Measurements from ENCODE around the gene IFT122.
"Not testable (repeated sequence)": the region's sequence is repeated elsewhere in the genome, so short reads cannot be mapped to it uniquely, and the experiment has no call there.

IFT122 gene

DNA sequence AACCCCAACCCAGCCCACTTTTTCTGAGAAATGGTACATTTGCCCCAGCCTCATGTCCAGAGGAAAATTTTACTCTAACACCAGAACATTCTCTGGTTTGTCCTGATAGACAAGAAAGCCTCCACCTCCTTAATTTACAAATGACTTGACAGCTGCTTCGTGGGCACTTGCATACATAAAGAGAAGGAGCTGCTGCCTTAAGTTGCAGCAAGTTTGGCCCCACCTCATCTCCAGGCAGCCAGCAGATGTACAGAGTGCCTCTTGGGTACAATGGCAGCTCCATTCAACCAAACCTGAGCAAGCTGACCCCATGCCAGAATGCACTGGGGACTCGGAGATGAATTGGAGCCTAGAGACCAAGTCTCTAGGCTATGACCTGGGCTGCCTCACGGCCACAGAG lies 96.8 kb downstream of the IFT122 start:
- no peak for DNase-seq (ENCODE audit: low spot score)

DNA sequence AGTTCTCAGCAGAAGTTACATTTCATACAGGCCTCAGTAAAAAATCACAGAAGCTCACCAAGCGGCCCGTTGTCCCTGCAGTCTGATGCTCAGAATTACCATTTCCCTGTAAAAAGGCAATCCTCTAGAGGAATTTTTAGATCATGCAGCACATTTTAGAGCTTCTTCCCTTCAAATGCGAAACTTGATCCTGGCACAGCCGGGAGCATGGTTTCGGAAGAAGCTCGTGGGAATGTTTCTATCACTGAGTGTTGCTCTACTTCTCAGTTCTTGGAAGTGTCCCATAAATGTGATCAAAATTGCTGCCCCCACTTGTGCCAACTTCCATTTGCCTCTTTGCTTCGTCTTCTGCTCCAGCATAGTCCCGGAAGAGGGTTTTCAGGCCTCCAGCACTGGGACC lies 99.2 kb downstream of the IFT122 start:
- no peak for DNase-seq (ENCODE audit: low spot score)

GRCh38 chr3:129540776-129541516 lies 100.9 kb downstream of the IFT122 start:
- DNase-seq (ENCODE audit: low spot score), result no peak

- no peak for DNase-seq (ENCODE audit: low spot score)
These were observed 102.7 kb downstream of the IFT122 start for GRCh38 chr3:129542747-129543146.

DNA sequence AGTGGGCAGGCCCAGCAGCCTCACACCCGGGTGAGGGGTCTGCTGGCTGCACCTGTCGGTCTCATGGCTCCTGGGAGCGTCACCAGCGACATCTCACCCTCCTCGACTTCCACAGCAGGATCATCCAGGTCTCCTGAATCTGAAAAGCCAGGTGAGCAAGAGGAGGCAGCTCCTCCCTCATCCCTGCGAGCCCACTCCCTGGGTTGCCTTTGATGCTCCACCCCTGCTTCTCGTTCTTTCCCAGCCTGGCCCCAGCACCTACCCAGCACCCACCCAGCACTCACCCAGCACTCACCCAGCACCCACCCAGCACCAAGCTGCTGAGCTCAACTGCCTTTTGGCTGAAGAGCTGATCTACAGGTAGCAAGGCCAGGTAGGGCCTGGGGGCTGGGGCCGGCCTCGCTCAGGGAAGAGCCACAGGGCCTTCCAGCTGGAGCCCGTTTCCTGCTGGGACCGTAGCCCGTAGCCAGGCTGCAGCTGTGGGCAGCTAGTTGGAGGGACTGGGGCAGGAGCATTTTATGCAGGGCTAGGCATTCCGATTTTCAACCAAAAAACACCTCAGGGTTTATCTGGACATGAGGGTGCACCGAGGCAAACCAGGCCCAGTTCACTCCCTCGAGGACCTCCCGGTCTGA lies 103.2 kb downstream of the IFT122 start, which contains the start of gene H1-8:
Gene H1-8, plus strand, starts transcription at position 20 of the 635 bp plus-strand sequence. Its CDS starts 44 bp downstream, at position 64.
- no peak for DNase-seq (ENCODE audit: low spot score)

DNA sequence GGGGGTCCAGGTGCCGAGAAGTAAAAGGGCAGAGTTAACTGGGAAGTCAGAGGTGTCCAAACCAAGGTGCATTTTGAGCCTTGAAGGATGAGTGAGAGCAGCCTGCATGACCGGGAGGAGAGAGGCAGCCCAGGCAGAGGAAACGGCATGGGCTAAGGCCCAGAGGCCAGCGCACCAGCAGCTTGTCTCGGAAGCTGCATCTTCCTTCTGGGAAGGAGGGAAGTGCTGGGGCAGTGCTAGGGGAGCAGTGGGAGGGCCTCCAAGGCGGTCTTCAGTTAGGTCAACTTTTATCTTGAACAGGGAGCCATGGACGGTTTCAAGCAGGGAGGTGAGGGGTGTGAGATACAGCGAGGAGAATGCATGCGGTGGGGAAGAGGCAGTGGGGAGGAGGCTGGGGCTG lies 104.0 kb downstream of the IFT122 start:
- no peak for DNase-seq (ENCODE audit: low spot score)

DNA sequence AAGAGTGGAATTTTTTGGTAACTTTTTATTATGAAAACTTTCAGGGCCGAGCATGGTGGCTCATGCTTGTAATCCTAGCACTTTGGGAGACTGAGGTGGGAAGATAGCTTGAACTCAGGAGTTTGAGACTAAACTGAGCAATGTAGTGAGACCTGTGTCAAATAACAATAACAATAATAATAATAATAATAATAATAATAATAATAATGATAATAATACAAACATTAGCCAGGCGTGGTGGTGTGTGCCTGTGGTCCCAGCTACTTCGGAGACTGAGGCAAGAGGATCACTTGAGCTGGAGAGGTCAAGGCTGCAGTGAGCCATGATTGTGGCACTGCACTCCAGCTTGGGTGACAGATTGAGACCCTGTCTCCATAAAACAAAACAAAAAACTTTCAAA lies 105.9 kb downstream of the IFT122 start:
- DNase-seq (ENCODE audit: low spot score), result not testable (repeated sequence)

- DNase-seq (ENCODE audit: low spot score), result no peak
These were observed 107.2 kb downstream of the IFT122 start for GRCh38 chr3:129547241-129547640.

DNA sequence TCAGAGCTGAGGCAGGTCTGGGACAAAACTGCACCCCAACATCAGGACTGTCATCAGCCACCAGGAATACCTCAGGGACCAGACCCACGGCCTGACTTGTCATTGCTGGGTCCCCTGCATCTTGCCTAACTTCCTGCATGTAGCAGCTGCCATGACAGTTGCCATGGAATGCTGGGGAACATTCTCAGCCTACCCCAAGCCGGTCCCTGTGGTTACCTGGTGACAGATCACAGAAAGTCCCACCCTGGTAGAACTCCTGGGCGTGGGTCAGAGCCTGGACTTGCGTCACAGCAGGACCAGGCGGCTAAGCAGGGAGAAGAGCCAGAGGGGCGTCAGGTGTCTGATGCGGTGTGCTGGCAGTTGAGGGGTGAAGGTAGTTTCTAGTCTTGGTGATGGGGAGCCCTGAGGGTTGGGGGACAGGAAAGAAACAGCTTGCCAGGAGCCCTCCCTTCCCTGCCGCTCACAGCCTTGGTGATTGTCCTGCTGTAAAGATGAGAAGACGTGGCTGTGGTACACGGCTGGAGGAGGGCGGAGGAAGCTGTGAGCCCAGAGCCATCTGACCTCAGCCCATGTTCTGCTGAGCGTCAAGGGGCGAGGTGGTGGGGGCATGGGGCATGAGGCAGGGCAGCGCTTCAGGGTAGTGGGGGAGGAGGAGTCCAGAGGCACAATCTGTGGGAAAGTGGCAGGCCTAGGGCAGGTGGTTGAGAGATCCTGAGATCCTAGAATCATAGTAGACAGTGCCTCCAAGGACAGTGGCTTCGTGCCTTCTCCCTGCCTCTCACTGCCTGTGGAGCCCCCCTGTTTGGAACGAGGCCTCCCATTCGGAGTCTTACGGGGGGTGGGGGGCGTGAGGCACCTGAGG lies 108.3 kb downstream of the IFT122 start:
- no peak for DNase-seq (ENCODE audit: low spot score)

DNA sequence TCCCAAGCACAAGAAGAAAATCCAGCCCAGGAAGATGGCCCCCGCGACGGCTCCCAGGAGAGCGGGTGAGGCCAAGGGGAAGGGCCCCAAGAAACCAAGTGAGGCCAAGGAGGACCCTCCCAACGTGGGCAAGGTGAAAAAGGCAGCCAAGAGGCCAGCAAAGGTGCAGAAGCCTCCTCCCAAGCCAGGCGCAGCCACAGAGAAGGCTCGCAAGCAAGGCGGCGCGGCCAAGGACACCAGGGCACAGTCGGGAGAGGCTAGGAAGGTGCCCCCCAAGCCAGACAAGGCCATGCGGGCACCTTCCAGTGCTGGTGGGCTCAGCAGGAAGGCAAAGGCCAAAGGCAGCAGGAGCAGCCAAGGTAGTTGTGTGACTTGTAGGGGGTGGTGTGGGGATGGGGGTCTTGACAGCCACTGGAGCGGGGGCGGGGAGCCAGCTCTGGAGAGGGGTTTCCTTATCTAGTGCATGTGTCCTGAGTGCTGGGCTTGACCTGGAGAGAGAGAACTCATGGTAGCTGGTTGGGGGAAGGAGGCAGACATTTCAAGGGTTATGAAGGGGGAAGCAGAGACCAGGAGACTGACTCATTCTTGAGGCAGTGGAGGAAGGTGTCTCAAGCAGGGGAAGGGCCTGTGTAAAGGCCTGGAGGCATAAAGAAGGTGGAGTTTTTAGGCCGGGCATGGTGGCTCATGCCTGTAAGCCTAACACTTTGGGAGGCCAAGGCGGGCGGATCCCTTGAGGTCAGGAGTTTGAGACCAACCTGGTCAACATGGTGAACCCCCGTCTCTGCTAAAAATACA lies 109.2 kb downstream of the IFT122 start:
- peak; percentile 75 for DNase-seq (ENCODE audit: low spot score)

DNA sequence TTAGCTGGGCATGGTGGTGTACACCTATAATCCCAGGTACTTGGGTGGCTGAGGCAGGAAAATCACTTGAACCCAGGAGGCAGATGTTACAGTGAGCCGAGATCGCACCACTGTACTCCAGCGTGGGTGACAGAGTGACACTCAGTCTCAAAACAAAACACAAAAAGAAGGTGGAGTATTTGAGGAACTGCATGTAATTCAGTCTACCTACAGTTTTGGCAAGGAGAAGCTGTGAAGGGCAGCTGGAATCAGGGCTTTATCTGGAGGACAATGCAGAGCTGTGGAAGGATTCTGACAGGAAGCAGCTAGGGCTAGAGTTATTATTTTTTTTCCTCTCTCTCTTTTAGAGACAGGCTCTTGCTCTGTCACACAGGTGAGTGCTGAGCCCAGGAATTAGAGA lies 109.8 kb downstream of the IFT122 start:
- no peak for DNase-seq (ENCODE audit: low spot score)

GRCh38 chr3:129552287-129553050 lies 112.4 kb downstream of the IFT122 start:
- DNase-seq (ENCODE audit: low spot score), result no peak

DNA sequence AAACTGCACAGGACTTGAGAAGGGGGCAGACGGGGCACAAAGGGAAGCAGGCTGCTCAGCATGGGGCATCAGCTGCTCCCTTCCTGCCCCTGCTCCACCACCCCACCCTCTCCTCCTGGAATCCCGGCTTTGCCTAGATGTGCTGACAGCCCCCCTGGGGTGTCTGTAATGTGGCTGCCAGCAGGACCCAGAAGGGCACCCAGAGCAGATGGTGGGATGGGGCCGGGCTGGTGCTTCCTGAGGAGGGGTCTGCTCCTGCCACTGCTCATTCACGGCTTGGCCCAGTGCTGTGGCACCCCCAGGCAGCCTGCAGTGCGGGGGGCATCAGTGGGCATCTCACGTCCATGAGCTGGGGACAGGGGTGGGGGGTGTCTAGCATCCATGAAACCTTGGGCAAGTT lies 113.1 kb downstream of the IFT122 start:
- DNase-seq (ENCODE audit: low spot score), result no peak

- DNase-seq (ENCODE audit: low spot score), result no peak
These were observed 113.7 kb downstream of the IFT122 start for GRCh38 chr3:129553719-129554118.

- DNase-seq (ENCODE audit: low spot score), result no peak
These were observed 114.5 kb downstream of the IFT122 start for GRCh38 chr3:129554356-129555152.

DNA sequence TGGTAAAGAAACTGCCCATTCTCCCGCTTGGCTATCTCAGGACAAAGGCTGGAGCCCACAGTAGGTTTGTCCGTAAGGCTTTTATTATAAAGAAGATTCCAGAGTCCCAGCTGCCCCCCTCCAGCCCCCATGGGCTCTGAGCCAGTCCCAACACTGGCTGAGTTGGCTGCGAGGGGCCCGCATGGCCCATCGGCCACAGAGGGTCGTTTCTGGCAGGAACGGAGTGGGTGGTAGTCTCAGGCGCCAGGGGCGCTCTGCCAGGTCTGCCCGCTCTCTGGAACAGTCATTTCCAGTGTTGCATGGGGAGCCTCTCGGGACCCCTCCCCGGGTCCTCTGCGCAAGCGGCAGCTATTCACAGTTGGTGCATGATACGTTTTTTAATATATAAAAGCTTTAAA lies 115.1 kb downstream of the IFT122 start:
- DNase-seq (ENCODE audit: low spot score), result no peak

GRCh38 chr3:129555616-129556357 lies 115.8 kb downstream of the IFT122 start:
- no peak for DNase-seq (ENCODE audit: low spot score)

DNA sequence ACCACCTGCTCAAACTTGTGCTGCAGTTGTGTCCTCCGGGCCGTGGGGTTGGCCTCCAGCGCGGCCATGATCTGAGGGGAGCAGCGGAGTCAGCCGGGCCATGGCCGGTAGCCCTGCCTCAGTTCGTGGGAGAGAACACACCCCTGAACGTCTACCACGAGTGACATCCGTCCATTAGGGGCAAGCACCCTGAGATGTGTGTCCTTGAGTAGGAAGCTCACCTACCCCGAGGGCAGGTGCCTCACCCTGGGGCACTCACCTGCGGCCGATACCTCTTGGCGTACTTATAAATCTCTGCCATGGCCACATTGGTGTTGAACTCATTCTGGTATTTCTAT lies 116.3 kb downstream of the IFT122 start:
- no peak for DNase-seq (ENCODE audit: low spot score)

GRCh38 chr3:129556890-129557547 lies 117.0 kb downstream of the IFT122 start:
- no peak for DNase-seq (ENCODE audit: low spot score)
